Mucosa of descending colon (tissue), 3 donors: Measurements from ENCODE around the gene DRAM2. TPM values are rescaled to one million over a fixed set of nuclear protein-coding genes. Genes with fewer than 3 reads are reported as not detected.
"Not testable (repeated sequence)": the region's sequence is repeated elsewhere in the genome, so short reads cannot be mapped to it uniquely, and the experiment has no call there.

Experiments
- ATAC-seq: fragments of 200-7000 bp; cut with Tn5 transposase; one replicate; pipeline ENCODE4 v1.9.1; 2020; ENCODE audit warnings: mild to moderate bottlenecking, moderate library complexity
- DNase-seq, 3 donors: peaks; one replicate each; pipeline ENCODE4 v3.0.0-alpha.2; 2020
- H3K36me3 ChIP-seq: fragments of 200-600 bp; one replicate; pipeline ENCODE4 v1.8.0; 2021; ENCODE audit warnings: low read depth, mild to moderate bottlenecking
- H3K4me1 ChIP-seq: fragments of 200-600 bp; one replicate; pipeline ENCODE4 v1.8.0; 2021; ENCODE audit warnings: low read depth, mild to moderate bottlenecking
- H3K4me3 ChIP-seq: fragments of 200-600 bp; one replicate; pipeline ENCODE4 v1.8.0; 2021; ENCODE audit warnings: mild to moderate bottlenecking
- H3K9me3 ChIP-seq: fragments of 200-600 bp; one replicate; pipeline ENCODE4 v1.8.0; 2021; ENCODE audit warnings: mild to moderate bottlenecking
- intact Hi-C, 2 donors: fragments of 100-400 bp; cut with DNase I in 1 of 2; cut with micrococcal nuclease in 1 of 2; formaldehyde crosslinking; loops; one replicate each; pipeline versions ENCODE4 v1.11.0 to v1.11.1; 2022; cut with DNase I, micrococcal nuclease
- total RNA-seq, 3 donors: library from RNA; stranded (reverse); fragmentation: NEBNext Ultra II Directional in 2 of 3; extraction: Animal tissue kit (Norgen Biotek cat#: 25700) in 2 of 3; gene quantifications; one replicate each; pipeline versions ENCODE4 v1.2.1 to v1.2.4, GENCODE V29; 2021 to 2023
- TF ChIP-seq, protein P1 (sequence below): fragments of 200-600 bp; IDR thresholded peaks from one replicate; pipeline ENCODE4 v1.8.0; 2022; ENCODE audit warnings: antibody characterized with exemption, mild to moderate bottlenecking
- donor health status: DM: no; HTN: no; CAD: no; lungs with moderate emphysema.
- donor health status: DM: no; HTN: no; CAD: no.
- donor health status: DM: no; HTN: yes; CAD: no.

The DRAM2 gene
- total RNA-seq, 3 donors from 2014 or later, result 44.2 to 52.3 (median 48.5) TPM

GRCh38 chr1:111085676-111086075, 54.2 kb downstream of the DRAM2 start:
- H3K36me3 ChIP-seq, result no peaks in the 10 kb centered on the region
- no peaks in the 10 kb centered on the region for H3K9me3 ChIP-seq
- intact Hi-C loops, result no loop called here
- ATAC-seq (no peak), DNase-seq (no peak)
- H3K4me3 ChIP-seq, result no peak overlapping the region
- TF ChIP-seq, protein P1, sequence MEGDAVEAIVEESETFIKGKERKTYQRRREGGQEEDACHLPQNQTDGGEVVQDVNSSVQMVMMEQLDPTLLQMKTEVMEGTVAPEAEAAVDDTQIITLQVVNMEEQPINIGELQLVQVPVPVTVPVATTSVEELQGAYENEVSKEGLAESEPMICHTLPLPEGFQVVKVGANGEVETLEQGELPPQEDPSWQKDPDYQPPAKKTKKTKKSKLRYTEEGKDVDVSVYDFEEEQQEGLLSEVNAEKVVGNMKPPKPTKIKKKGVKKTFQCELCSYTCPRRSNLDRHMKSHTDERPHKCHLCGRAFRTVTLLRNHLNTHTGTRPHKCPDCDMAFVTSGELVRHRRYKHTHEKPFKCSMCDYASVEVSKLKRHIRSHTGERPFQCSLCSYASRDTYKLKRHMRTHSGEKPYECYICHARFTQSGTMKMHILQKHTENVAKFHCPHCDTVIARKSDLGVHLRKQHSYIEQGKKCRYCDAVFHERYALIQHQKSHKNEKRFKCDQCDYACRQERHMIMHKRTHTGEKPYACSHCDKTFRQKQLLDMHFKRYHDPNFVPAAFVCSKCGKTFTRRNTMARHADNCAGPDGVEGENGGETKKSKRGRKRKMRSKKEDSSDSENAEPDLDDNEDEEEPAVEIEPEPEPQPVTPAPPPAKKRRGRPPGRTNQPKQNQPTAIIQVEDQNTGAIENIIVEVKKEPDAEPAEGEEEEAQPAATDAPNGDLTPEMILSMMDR, result no peak
- no peaks in the 10 kb centered on the region for H3K4me1 ChIP-seq

GRCh38 chr1:111084999-111085398, 54.9 kb downstream of the DRAM2 start:
- no peak for ATAC-seq
- TF ChIP-seq, protein P1, result no peak
- Histone ChIP-seq H3K4me3 (no peak overlapping the region), H3K36me3 (no peaks in the 10 kb centered on the region), H3K9me3 (no peaks in the 10 kb centered on the region), H3K4me1 (no peaks in the 10 kb centered on the region)
- DNase-seq, result no peak
- intact Hi-C loops, result no loop called here

- intact Hi-C loops, result no loop called here
- H3K4me1 ChIP-seq, result no peaks in the 10 kb centered on the region
- DNase-seq, result no peak
- no peak overlapping the region for H3K4me3 ChIP-seq
- H3K36me3 ChIP-seq, result no peaks in the 10 kb centered on the region
- ATAC-seq, result no peak
- no peaks in the 10 kb centered on the region for H3K9me3 ChIP-seq
- TF ChIP-seq, protein P1, result no peak
These were observed 57.3 kb downstream of the DRAM2 start for GRCh38 chr1:111082421-111083203.

DNA sequence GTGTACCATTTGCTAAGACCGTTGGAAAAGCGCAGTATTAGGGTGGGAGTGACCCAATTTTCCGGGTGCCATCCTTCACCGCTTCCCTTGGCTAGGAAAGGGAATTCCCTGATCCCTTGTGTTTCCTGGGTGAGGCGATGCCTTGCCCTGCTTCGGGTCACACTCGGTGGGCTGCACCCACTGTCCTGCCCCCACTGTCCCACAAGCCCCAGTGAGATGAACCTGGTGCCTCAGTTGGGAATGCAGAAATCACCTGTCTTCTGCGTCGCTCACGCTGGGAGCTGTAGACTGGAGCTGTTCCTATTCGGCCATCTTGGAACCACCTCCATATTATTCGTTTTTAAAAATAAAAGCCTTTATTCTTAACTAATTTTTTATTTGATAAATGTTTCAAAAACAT, 60.6 kb downstream of the DRAM2 start:
- H3K4me1 ChIP-seq, DNase-seq, H3K36me3 ChIP-seq, intact Hi-C loops, ATAC-seq, H3K4me3 ChIP-seq, H3K9me3 ChIP-seq: not testable (repeated sequence)

GRCh38 chr1:111077312-111077711, 62.6 kb downstream of the DRAM2 start:
- ATAC-seq, DNase-seq, intact Hi-C loops, H3K4me1 ChIP-seq, H3K4me3 ChIP-seq, H3K9me3 ChIP-seq, H3K36me3 ChIP-seq: not testable (repeated sequence)

Other genes with a start within 250 kb of the DRAM2 start
- gene LRIF1, start 176.2 kb downstream of the DRAM2 start, total RNA-seq, result 1 to 10 TPM; 8.2 to 8.7 (median 8.6) TPM
- gene CEPT1, start 130 bp upstream of the DRAM2 start, total RNA-seq, result 10 to 100 TPM; 29.4 to 35.9 (median 31.0) TPM
- gene DENND2D, start 60.6 kb upstream of the DRAM2 start, total RNA-seq, result 10 to 100 TPM; 42.2 to 65.4 (median 63.3) TPM
- gene CHI3L2, start 87.6 kb upstream of the DRAM2 start, total RNA-seq, result 1 to 10 TPM in 2 of 3 donors, under 1 TPM in 1; 0.76 to 3.3 (median 1.1) TPM
- gene CHIA, start 150.8 kb upstream of the DRAM2 start, total RNA-seq, result not detected